Iris pigment epithelial cell (primary cell): ENCODE measurements around the gene PHACTR1.

Experiments used
- DNase-seq: peaks from one replicate; pipeline ENCODE4 v3.0.0-alpha.2; 2011; ENCODE audit warnings: low read depth

PHACTR1 gene

DNA sequence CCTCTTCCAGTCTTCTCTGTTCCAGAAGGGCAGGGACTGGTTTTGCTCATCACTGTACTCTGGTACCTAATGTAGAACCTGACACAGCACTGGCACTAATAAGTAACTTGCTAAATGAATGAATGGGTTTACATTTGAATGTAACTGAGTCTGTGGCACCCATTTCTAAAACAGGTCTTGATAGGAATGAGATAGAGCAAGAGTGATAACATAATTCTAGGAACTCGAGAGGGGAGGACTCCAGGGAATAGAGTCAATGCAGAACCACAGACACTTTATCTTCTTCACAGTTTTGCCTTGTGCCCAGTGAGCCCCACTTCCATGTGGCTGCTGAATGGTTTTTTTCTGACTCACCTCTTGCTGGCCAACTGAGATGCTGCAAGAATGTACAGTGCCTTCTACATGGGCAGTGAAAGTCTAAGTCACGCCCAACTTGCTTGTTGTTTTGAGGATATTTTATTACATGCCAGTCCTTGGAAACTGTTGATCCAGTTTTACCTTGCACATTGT is 550.6 kb downstream of the PHACTR1 start:
- DNase-seq = no peak

GRCh38 chr6:13268913-13269518 is 552.4 kb downstream of the PHACTR1 start:
- DNase-seq = peak; percentile 78

- DNase-seq = no peak
These were observed 555.8 kb downstream of the PHACTR1 start for GRCh38 chr6:13272131-13273046.

- no peak for DNase-seq
These were observed 556.8 kb downstream of the PHACTR1 start for GRCh38 chr6:13273202-13273930.

GRCh38 chr6:13273931-13274706 is 557.6 kb downstream of the PHACTR1 start:
- no peak for DNase-seq

DNA sequence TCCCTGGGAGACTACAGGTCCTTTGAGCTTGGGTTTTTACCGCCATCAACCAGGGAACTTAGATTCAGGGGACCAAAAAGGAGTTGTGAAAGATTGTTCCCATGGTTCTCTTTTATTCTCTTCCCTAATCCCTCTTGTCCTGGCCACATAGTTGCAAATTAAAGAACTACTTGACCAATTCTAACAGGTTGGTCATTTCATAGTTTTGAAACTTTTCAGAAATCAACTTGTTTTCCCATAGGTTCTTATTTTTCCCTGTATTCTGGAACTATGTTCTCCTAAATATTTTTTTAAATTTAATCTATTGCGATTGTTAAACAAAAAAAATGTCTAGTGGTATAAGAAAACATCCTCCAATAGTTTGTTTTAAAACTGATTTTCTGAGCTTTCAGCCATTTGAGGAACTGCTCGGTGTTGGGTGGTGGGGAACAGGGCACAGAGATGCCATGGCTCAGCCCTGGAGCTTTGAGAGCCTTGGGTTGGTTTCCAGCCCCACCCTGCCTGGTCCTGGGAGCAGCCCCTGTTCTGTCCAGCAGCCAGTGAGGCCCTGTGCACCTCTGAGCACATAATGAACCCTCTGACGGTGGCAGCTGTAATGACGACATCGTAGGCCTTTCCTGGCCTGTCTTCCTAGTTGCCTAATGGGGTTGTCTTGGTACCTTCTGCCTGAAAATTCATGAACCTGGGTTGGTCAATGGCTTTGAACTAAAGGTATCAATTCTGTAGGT is 558.3 kb downstream of the PHACTR1 start:
- DNase-seq = no peak

DNA sequence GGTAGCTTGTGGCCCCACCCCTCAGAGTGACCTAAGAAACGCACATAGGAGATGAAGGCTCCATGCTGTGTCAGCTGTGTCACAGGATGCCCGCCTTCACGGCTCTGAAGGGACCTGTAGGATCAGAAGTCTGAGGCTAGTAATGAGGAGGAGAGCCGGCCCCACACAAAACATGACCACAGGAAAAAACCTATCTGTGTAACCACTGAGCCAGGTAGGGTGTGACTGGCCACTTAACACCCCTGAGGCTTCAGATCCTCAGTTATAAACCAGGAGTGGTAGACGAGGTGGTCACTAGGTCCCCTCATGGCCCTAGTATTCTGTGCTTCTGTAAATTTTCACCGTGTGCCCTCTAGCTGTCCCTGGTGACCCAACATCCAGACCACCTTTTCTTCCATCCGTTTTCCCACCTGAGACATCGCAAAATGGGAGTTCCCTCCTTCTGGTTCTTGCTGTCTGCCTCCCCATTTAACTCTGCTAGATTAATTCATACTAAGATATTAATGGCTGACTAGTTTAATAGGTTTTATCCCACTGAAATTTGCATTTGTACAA is 558.9 kb downstream of the PHACTR1 start:
- DNase-seq = no peak

DNA sequence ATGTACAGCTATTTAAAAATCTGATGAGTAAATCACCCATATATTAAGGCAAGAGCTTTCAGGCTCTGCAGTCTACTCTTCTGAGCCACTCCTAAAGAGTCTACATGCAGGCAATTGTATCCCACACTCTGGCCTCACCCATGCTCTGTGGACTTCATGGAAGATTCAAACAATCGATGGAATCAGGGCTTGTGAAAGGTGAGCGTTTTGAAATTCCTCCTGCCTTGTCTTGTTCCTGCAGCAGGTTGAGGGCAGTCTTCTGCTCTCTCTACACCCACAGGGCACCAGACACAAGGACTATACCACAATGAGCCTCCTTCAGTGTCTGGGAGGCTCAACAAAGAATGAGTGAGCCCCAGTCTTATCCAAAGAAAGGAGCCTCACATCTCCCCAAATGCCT is 560.7 kb downstream of the PHACTR1 start:
- no peak for DNase-seq

- DNase-seq = no peak
These were observed 561.6 kb downstream of the PHACTR1 start for GRCh38 chr6:13278164-13278563.

GRCh38 chr6:13278991-13279390 is 562.4 kb downstream of the PHACTR1 start:
- DNase-seq = no peak

DNA sequence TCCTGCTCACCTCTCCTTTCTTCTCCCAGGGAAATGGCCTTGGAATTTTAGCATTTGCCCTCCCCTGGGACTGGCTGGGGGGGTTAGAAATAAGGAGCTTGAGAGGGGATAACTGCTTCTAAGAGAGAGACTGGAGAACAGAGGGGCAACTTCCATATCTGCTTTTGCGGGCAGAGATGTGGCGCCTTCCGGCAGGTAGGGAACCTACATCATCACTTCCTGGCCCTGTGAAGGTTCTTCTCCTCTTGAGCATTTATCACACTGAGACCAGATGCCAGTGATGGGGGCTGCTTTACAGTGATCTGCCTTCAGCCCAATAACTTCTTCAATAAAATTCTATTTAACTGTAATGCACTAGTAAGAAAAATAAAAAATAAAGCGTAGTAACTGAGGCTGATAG is 563.7 kb downstream of the PHACTR1 start:
- no peak for DNase-seq

DNA sequence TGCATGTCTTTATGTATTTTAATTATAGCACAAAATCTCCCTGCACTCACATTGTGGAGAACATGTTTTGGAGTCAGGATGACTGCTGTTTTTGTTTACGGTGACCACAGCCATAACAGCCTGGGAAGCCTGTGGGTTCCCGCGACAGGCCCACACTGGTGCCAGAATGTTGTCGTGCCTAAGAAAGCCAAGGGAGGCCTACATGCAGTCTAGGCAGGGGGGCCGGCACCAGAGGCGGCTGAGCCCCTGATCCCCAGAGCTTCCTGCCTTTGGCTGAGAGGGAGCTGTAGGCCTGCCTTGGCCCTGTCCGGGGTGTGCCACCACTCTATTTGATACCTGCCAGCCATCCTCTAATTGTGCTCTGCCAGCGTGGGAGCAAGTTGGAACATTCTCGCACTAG is 565.1 kb downstream of the PHACTR1 start:
- no peak for DNase-seq

- DNase-seq = no peak
These were observed 566.0 kb downstream of the PHACTR1 start for GRCh38 chr6:13282393-13283069.

DNA sequence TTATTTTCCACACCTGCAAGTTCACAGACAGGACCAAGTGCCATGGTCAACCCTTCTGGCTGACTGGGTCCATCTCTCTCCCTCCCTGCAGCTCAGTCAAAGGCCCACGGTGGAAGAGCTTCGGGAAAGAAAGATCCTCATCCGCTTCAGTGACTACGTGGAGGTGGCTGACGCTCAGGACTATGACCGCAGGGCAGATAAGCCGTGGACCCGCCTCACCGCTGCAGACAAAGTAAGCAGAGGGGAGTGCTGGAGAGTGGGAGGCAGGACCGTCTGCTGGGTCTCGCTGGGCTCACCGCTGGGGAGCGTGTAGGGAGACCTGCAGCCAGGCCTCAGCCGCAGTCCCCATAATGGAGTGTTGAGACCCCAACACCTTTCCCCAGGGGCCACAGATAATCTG is 566.8 kb downstream of the PHACTR1 start:
- no peak for DNase-seq

GRCh38 chr6:13284646-13285045 is 568.1 kb downstream of the PHACTR1 start:
- DNase-seq = no peak

- no peak for DNase-seq
These were observed 569.1 kb downstream of the PHACTR1 start for GRCh38 chr6:13285705-13286104.

- no peak for DNase-seq
These were observed 569.6 kb downstream of the PHACTR1 start for GRCh38 chr6:13286181-13286580.

- DNase-seq = no peak
These were observed 570.5 kb downstream of the PHACTR1 start for GRCh38 chr6:13287104-13287503.

DNA sequence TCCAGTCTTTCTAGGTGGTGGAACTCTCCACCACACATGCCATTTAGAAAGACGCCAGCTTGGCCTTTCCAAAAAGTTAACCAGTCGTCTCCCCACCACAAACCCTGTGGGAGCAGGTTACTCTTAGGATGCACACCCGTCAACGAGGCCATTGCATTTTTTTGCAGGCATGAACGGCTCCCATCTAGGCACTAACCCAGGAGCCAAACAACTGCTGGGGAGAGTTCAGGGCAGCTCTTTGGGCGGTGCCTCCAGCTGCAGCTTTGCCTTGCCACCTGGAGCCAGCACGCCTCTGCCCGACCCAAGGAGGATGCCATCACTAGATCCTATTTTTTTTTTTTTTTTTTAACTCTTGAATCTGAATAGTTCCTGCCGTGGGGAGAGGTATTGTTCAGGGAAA is 571.9 kb downstream of the PHACTR1 start:
- DNase-seq = no peak

GRCh38 chr6:13288969-13289391 is 572.4 kb downstream of the PHACTR1 start:
- DNase-seq = no peak
